Measurements from ENCODE around the gene ETV3L.

DNA sequence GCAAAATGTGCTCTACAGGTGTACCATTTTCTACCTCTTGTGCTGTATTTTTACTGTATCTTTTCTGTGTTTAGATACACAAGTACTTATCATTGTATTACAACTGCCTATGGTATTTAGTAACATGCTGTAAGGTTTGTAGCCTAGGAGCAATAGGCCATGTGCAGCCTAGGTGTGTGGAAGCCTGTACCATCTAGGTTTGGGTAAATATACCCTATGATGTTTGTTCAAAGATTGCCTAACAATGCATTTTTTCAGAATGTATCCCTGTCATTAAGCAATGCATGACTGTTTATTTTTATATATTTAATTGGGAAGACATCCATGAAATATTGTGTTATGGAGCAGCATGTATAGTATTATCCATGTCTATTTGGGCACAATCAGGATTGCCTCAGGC, 11.0 kb downstream of the ETV3L start:
- TF ChIP-seq, protein P1, sequence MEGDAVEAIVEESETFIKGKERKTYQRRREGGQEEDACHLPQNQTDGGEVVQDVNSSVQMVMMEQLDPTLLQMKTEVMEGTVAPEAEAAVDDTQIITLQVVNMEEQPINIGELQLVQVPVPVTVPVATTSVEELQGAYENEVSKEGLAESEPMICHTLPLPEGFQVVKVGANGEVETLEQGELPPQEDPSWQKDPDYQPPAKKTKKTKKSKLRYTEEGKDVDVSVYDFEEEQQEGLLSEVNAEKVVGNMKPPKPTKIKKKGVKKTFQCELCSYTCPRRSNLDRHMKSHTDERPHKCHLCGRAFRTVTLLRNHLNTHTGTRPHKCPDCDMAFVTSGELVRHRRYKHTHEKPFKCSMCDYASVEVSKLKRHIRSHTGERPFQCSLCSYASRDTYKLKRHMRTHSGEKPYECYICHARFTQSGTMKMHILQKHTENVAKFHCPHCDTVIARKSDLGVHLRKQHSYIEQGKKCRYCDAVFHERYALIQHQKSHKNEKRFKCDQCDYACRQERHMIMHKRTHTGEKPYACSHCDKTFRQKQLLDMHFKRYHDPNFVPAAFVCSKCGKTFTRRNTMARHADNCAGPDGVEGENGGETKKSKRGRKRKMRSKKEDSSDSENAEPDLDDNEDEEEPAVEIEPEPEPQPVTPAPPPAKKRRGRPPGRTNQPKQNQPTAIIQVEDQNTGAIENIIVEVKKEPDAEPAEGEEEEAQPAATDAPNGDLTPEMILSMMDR (IDR thresholded peaks at IDR 0.05): no peak
- TF ChIP-seq POLR2A (IDR thresholded peaks at IDR 0.05): no peak
